ENCODE results near the gene FAM78B. TPM values are rescaled to one million over a fixed set of nuclear protein-coding genes. Genes with fewer than 3 reads are reported as not detected.
A peak's percentile ranks its signal among the peaks of the same experiment; 100 is the strongest.

The FAM78B gene
- total RNA-seq, 2 donors from 2014 or later = 2.3 to 4.2 TPM

DNA sequence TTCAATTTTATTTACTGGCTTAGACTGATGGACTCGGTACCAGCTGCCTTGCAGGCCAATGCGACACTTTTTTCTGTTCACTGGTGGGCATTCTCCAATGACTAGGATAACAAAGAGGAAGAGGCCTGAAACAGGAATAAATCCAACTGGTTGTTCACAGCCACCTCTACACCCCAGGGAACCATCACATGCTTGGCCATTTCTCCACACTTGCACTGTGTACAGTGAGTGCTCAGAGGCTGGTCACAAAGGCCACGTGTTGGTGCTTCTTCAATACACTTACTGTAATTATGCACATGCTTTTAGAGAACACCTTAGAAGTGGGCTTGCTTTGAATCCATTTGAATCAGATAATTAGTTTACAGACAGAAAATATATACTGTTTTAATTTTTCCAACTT is 113.4 kb downstream of the FAM78B start:
- peak; percentile 11 for DNase-seq
- H3K36me3 ChIP-seq (ENCODE audit: control insufficient read depth, insufficient read depth, low read length) = no peaks in the 10 kb centered on the region
- Mint-ChIP-seq H3K4me3 (no peak overlapping the region), H3K27me3 (ENCODE audit: insufficient read depth) (peaks cover 10% of the 10 kb centered on the region), H3K36me3 (ENCODE audit: low read depth) (no peaks in the 10 kb centered on the region), H3K9me3 (no peaks in the 10 kb centered on the region), H3K27ac (no peak overlapping the region), H3K4me1 (no peaks in the 10 kb centered on the region)
- no peak overlapping the region for H3K9ac ChIP-seq (ENCODE audit: extremely low read depth, low read length, poor library complexity, severe bottlenecking)
- no peak overlapping the region for H3K27ac ChIP-seq (ENCODE audit: low read depth, low read length)
- WGBS, 2 experiments (ENCODE audit: insufficient coverage in 1 of 2, insufficient read length in 1 of 2) = 94 to 97% methylated on average over 3 of the region's 3 CpGs
- H3K4me1 ChIP-seq (ENCODE audit: control insufficient read depth, insufficient read depth, low read length) = no peaks in the 10 kb centered on the region
- H3K4me3 ChIP-seq (ENCODE audit: low read length) = no peak overlapping the region
- no peaks in the 10 kb centered on the region for H3K9me3 ChIP-seq (ENCODE audit: control insufficient read depth, low read length)
- no peaks in the 10 kb centered on the region for H3K27me3 ChIP-seq (ENCODE audit: control insufficient read depth, insufficient read depth, low read length, poor library complexity, severe bottlenecking)
- no peak for TF ChIP-seq CTCF (conservative IDR thresholded peaks at IDR 0.05)

DNA sequence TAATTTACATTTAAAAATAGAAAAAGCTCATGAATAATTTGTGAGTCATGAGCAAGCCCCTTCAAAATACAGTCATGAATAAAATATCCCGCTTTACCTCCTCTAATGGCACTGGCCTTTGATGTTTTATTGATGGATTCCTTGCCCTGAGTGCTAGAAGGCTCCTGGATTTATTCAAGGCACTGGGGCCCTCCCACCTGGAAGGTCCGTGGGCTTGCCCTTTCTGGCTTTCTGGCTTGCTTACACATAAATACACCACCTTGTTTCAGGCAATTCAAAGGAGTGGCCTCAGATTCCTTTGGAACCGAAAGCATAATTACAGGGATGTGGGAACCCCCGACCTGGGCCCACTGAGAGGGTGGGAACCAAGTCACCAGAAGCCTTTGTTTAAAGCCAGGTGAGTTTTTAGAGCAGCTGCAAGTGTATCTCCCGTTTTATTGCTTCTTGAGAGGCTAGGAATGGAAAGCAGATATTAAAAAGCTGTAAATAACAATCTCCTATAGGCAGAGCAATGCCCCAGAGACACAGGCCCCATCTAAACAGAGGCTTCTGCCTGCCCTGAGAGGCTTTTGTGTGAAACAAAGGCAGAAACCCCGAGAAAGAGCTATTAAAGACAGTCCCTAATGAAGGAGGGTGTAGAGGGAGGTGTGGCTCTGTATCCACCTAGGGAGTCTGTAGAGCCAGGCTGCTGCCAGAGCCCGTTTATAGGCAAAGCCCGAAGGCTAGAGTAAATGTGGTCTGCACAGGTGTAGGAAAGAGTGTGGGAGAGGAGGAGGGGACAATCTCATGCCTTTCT is 126.4 kb downstream of the FAM78B start:
- Histone ChIP-seq H3K4me1 (ENCODE audit: control insufficient read depth, insufficient read depth, low read length) (no peaks in the 10 kb centered on the region), H3K4me3 (ENCODE audit: low read length) (no peak overlapping the region), H3K36me3 (ENCODE audit: control insufficient read depth, insufficient read depth, low read length) (no peaks in the 10 kb centered on the region), H3K27me3 (ENCODE audit: control insufficient read depth, insufficient read depth, low read length, poor library complexity, severe bottlenecking) (peaks cover 6% of the 10 kb centered on the region), H3K9me3 (ENCODE audit: control insufficient read depth, low read length) (no peaks in the 10 kb centered on the region), H3K27ac (ENCODE audit: low read depth, low read length) (no peak overlapping the region), H3K9ac (ENCODE audit: extremely low read depth, low read length, poor library complexity, severe bottlenecking) (no peak overlapping the region)
- peak; percentile 39 for DNase-seq
- TF ChIP-seq CTCF (conservative IDR thresholded peaks at IDR 0.05) = no peak
- H3K9me3 Mint-ChIP-seq = no peaks in the 10 kb centered on the region
- WGBS, 2 experiments (ENCODE audit: insufficient coverage in 1 of 2, insufficient read length in 1 of 2) = 63 to 74% methylated on average over 4 to 8 of the region's 8 CpGs
- peaks cover 11% of the 10 kb centered on the region for H3K27me3 Mint-ChIP-seq (ENCODE audit: insufficient read depth)
- H3K4me1 Mint-ChIP-seq = peaks cover 5% of the 10 kb centered on the region
- H3K4me3 Mint-ChIP-seq = no peak overlapping the region
- no peak overlapping the region for H3K27ac Mint-ChIP-seq
- H3K36me3 Mint-ChIP-seq (ENCODE audit: low read depth) = no peaks in the 10 kb centered on the region

DNA sequence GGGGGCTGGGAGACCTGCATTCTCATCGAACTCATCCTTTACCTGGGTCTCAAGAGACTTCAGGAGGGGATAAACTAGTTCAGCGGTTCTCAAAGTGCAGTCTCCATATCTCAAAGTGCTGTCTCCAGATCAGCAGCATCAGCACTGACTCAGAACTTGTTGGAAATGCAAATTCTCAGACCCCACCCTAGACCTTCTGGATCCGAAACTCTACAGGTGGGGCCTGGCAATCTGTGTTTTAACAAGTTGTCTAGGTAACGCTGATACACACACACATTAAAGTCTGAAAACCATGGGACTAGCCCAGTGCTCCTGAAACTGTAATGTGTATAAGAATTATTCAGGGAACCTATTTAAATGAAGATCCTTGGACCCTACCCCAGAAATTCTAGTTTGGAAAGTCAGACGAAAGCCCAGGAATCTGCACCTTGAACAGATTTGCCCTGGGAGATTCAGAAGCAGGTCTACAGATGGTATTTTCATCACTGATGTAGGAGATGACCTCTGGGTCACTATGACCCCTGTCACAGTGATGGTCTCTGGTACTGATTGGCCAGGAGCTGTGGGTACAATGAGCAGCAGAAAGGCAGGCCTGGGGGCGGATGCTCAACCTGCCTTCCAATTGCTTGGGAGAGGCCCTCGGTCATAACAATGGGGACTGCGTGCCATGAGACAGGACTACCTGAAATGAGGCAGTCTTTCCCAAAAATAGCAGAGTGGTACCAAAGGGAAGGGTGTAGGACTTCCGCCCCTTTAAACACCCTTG is 127.2 kb downstream of the FAM78B start:
- no peaks in the 10 kb centered on the region for H3K9me3 ChIP-seq (ENCODE audit: control insufficient read depth, low read length)
- 88 to 97% methylated on average over 6 to 9 of the region's 9 CpGs for WGBS, 2 experiments (ENCODE audit: insufficient coverage in 1 of 2, insufficient read length in 1 of 2)
- peaks cover 8% of the 10 kb centered on the region for H3K27me3 Mint-ChIP-seq (ENCODE audit: insufficient read depth)
- TF ChIP-seq CTCF (conservative IDR thresholded peaks at IDR 0.05) = no peak
- H3K36me3 Mint-ChIP-seq (ENCODE audit: low read depth) = no peaks in the 10 kb centered on the region
- H3K4me1 ChIP-seq (ENCODE audit: control insufficient read depth, insufficient read depth, low read length) = no peaks in the 10 kb centered on the region
- H3K27ac Mint-ChIP-seq = no peak overlapping the region
- no peaks in the 10 kb centered on the region for H3K36me3 ChIP-seq (ENCODE audit: control insufficient read depth, insufficient read depth, low read length)
- no peak overlapping the region for H3K4me3 Mint-ChIP-seq
- H3K27me3 ChIP-seq (ENCODE audit: control insufficient read depth, insufficient read depth, low read length, poor library complexity, severe bottlenecking) = peaks cover 6% of the 10 kb centered on the region
- no peaks in the 10 kb centered on the region for H3K9me3 Mint-ChIP-seq
- no peak overlapping the region for H3K9ac ChIP-seq (ENCODE audit: extremely low read depth, low read length, poor library complexity, severe bottlenecking)
- H3K4me1 Mint-ChIP-seq = peaks cover 5% of the 10 kb centered on the region
- no peak overlapping the region for H3K4me3 ChIP-seq (ENCODE audit: low read length)
- H3K27ac ChIP-seq (ENCODE audit: low read depth, low read length) = no peak overlapping the region
- DNase-seq = peak; percentile 17
